Measurements from ENCODE around the gene NPIPA1.
"Not testable (repeated sequence)": the region's sequence is repeated elsewhere in the genome, so short reads cannot be mapped to it uniquely, and the experiment has no call there.

Gene NPIPA1

GRCh38 chr16:14937143-14937542, at the start of gene NPIPA1:
Gene NPIPA1 (plus strand): TSS chr16:14937443. CDS start chr16:14937443, 0 bp downstream.
- DNase-seq (ENCODE audit: low read depth in 2 of 2) = not testable (repeated sequence)

- DNase-seq (ENCODE audit: low read depth in 2 of 2) = not testable (repeated sequence)
Measured at GRCh38 chr16:14892111-14892510, 45.1 kb upstream of the NPIPA1 start.

DNA sequence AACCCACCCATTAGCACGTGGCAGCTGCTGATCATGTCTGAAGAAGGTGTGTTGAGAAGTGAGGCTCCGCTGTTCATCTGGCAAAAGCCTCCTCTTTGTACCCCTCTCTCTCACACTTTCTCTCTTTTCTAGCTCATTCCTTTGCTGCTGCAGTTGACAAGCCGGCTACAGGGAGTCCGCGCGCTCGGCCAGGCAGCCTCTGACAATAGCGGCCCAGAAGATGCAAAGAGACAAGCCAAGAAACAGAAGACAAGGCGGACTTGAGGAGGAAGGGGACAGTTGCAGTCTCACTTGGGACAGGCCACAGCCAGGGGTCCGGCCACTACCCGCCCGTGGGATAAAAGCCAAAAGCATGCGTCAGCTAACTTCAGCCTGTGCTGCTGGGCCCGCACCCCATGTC, 41.9 kb upstream of the NPIPA1 start:
- DNase-seq (ENCODE audit: low read depth in 2 of 2) = not testable (repeated sequence)

DNA sequence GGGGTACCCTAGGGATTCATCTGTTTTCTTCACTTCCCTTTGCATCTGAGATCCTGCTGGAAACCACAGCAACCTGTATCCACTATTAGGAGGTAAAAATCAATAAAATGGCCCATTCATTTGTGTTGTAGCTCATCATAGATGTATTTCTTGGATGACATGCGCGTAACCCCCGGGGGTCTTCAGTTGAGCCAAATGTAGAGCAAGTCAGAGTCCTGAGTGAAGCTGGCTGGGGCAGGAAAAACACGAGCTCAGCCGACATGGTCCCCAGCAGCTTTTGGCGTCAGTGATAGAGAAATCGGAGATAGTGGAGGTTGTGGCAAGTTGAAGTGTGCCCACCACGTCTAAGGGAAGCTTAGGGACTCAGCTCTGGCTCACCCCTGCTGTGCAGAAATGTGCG, 41.2 kb upstream of the NPIPA1 start:
- not testable (repeated sequence) for DNase-seq (ENCODE audit: low read depth in 2 of 2)

GRCh38 chr16:14897006-14897664, 40.1 kb upstream of the NPIPA1 start:
- DNase-seq (ENCODE audit: low read depth in 2 of 2) = not testable (repeated sequence)

GRCh38 chr16:14898162-14898561, 39.1 kb upstream of the NPIPA1 start:
- DNase-seq (ENCODE audit: low read depth in 2 of 2) = not testable (repeated sequence)

GRCh38 chr16:14903191-14903957, 33.9 kb upstream of the NPIPA1 start:
- not testable (repeated sequence) for DNase-seq (ENCODE audit: low read depth in 2 of 2)

- DNase-seq (ENCODE audit: low read depth in 2 of 2) = not testable (repeated sequence)
Measured at GRCh38 chr16:14909744-14910143, 27.5 kb upstream of the NPIPA1 start.

DNA sequence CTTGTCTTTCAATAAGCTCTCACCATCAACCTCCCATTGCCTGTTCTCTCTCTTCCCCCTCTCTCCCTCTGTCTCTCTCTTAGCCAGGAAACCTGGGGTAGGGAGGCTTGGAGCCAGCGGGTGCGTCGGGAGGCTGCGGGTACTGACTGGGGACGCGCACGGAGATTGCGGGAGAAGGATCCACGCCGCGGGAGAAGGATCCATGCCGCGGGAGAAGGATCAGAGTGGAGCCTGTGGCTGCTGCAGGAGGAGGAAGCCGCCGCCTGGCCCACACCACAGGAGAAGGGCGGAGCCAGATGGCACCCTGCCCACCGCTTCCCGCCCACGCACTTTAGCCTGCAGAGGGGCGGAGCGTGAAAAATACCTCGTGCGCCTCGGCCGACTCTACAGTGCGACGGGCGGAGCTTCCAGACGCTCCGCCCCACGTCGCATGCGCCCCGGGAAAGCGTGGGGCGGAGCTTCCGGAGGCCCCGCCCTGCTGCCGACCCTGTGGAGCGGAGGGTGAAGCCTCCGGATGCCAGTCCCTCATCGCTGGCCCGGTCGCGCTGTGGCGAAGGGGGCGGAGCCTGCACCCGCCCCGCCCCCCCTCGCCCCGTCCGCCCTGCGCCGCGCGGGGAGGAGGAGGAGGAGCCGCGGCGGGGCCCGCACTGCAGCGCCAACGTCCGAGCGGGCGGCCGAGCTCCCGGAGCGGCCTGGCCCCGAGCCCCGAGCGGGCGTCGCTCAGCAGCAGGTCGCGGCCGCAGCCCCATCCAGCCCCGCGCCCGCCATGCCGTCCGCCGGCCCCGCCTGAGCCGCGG, 26.2 kb upstream of the NPIPA1 start:
- not testable (repeated sequence) for DNase-seq (ENCODE audit: low read depth in 2 of 2)

DNA sequence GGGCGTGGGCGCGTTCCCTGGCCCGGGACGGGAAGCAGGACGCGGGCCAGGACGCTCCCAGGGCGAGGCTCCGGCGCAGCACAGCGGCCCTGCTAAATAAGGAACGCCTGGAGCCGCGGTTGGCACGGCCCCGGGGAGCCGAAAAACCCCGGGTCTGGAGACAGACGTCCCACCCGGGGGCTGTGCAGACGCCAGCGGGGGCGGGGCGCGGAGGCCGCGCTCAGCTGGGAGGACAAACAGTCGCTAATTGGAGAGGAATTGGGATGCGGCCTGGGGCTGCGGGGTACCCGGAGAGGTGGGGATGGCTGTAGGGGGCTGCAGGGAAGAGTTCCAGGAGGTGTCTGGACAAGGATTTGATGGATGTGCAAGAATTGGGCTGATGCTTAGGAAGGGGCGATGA, 25.3 kb upstream of the NPIPA1 start:
- DNase-seq (ENCODE audit: low read depth in 2 of 2) = peak in 1 of 2 donors; percentile 13

GRCh38 chr16:14912588-14912987, 24.7 kb upstream of the NPIPA1 start:
- not testable (repeated sequence) for DNase-seq (ENCODE audit: low read depth in 2 of 2)

- not testable (repeated sequence) for DNase-seq (ENCODE audit: low read depth in 2 of 2)
Measured at GRCh38 chr16:14918504-14918903, 18.7 kb upstream of the NPIPA1 start.

DNA sequence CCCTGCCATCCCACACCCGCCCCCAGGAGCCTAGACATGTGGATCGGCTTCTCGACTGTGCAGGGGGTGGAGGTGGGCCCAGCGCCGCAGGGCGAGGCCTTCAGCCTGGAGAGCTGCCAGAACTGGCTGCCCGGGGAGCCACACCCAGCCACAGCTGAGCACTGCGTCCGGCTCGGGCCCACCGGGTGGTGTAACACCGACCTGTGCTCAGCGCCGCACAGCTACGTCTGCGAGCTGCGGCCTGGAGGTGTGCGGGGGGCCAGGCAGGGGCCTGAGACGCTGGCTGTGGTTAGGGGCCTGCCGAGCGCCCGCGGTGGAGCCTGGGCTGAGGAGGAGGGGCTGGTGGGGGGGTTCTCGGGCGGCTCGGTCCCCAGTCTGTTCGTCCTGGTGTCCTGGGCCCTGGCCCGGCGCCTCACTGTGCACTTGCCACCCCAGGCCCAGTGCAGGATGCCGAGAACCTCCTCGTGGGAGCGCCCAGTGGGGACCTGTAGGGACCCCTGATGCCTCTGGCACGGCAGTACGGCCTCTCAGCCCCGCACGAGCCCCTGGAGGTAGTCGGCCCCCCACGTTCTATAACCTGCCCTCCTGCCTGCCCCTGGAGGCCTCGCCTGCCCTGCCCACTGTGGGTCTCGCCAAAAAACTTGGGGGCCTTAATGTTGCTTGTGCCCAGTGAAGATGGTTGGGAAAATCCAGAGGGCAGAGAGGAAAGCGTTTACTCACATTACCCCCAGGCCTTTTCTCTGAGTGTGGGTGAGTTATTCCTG, 17.2 kb upstream of the NPIPA1 start:
- DNase-seq (ENCODE audit: low read depth in 2 of 2) = not testable (repeated sequence)

GRCh38 chr16:14922285-14922684, 15.0 kb upstream of the NPIPA1 start:
- not testable (repeated sequence) for DNase-seq (ENCODE audit: low read depth in 2 of 2)

DNA sequence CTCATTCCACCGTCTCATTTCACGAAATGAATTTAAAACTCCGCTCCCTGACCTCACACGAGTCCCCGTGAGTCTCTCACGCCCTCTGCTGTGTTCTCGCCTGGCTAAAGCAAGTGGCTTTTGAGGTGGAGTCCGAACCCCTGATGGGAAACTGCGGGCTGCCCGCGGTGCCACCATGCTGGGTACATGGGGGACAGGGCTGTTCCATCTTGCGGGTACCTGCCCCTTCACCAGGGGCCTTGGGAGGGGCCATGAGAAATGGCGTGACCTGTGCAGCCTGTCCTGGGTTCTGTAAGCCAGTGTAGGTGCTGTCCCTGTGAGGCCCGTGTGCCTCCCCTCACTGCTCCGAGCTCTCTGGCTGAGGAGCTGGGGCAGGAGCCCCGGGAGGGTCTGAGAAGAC, 14.3 kb upstream of the NPIPA1 start:
- DNase-seq (ENCODE audit: low read depth in 2 of 2) = not testable (repeated sequence)

DNA sequence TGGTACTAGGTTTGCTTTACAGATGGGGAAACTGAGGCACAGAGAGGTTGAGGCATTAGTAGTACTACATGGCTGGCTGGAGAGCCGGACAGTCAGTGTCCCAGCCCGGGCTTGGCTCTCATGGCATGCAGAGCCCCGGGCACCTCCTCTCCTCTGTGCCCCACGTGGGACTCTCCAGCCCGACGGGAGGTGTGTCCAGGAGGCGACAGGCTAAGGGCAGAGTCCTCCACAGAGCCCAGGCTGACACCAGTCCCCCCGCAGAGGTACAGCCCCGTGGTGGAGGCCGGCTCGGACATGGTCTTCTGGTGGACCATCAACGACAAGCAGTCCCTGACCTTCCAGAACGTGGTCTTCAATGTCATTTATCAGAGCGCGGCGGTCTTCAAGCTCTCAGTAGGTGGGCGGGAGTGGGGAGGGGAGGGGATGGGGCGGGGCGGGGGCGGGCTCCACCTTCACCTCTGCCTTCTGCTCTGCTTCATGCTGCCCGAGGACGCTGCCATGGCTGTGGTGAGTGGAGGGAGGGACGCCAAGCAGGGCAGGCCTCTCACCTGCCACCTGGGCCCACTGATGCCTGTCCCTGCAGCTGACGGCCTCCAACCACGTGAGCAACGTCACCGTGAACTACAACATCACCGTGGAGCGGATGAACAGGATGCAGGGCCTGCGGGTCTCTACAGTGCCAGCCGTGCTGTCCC, 13.7 kb upstream of the NPIPA1 start:
- not testable (repeated sequence) for DNase-seq (ENCODE audit: low read depth in 2 of 2)

- not testable (repeated sequence) for DNase-seq (ENCODE audit: low read depth in 2 of 2)
Measured at GRCh38 chr16:14924359-14924758, 12.9 kb upstream of the NPIPA1 start.

- not testable (repeated sequence) for DNase-seq (ENCODE audit: low read depth in 2 of 2)
Measured at GRCh38 chr16:14924982-14925381, 12.3 kb upstream of the NPIPA1 start.

GRCh38 chr16:14928064-14928714, 9.1 kb upstream of the NPIPA1 start:
- DNase-seq (ENCODE audit: low read depth in 2 of 2) = not testable (repeated sequence)

- not testable (repeated sequence) for DNase-seq (ENCODE audit: low read depth in 2 of 2)
Measured at GRCh38 chr16:14929176-14929575, 8.1 kb upstream of the NPIPA1 start.
